HL-60/S4 treated with phorbol 12-myristate 13-acetate at 8.2 ng/mL for 4 days and 3 days (cell line): ENCODE measurements around the gene NRGN.

ENCODE experiments used
- in situ Hi-C: fragments of 300-500 bp; cut with MboI; formaldehyde crosslinking; loops from 2 replicates; pipeline ENCODE4 v1.15.0; 2022; ENCODE audit warnings: low sequenced_read_pairs

Gene NRGN

DNA sequence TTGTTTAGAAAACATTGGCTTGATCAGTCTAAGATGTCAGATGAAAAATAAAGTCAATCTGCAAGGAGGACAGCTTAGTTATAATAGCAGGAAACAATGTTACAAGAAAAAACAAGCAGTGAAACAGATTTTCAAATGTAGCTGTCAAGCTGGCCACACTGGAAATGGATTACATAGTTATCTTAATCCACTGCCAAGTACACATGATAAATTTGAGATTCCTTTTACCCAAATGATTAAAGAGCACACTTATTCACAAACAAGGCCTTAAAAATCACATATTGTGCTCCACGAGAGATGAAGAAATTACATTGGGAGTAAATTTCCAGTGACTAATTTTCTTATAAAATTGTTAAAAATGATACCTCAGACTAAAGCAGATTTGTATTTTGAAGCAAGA lies 39.8 kb downstream of the NRGN start:
- in situ Hi-C loops: no loop called here

DNA sequence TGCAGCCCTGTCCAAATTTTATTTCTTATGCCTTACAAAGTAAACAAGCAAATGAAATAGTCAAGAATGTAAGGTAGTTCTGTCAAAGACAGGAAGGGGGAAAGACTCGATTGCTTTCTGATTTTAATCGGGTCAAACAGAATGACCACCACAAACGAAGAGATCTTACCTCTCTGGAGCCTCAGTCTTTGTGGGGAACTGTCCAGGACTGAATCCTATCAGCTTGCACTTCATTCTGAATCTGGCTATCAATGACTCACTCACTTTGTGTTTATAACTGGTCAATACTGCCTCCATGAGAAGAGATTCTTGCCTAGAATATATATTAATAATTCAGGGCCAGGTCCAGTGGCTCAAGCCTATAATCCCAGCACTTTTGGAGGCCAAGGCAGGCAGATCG lies 43.3 kb downstream of the NRGN start:
- in situ Hi-C loops: no loop called here

DNA sequence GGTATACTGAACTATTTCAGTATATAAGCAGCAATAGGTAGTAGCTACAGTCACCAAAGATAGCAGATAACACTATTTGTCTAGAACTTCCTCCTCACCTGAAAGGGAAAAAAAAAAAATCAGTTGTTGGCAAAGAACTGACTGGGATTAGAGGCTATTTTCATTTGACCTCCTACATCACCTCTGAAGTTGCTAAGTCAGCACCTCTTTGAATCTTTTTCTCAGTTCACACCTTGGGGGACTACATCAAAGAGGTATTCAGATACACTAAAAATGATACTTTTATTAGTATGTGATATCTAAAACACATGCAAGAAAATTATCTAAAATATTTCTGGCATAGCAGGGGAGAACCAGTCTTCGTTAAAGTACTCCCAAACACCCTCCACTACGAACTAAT lies 44.3 kb downstream of the NRGN start:
- in situ Hi-C loops: no loop called here

DNA sequence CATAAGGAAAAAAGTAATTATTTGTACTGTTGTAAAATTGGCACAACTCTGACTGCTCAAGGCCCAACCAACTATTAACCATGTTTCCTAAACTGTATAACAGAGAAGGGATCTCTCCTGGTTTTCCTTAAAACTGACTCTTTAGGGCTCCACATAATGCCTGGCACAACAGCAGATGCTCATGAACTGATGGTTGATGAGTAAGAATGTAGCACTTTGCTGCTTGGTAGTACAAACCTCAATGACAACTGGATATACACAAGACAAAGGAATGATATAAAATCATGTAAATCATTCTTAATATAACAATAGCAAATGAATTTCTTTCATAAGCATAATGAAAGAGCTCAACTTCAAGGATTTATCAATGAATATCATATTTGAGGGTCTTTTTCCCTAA lies 48.8 kb downstream of the NRGN start:
- in situ Hi-C loops: no loop called here

DNA sequence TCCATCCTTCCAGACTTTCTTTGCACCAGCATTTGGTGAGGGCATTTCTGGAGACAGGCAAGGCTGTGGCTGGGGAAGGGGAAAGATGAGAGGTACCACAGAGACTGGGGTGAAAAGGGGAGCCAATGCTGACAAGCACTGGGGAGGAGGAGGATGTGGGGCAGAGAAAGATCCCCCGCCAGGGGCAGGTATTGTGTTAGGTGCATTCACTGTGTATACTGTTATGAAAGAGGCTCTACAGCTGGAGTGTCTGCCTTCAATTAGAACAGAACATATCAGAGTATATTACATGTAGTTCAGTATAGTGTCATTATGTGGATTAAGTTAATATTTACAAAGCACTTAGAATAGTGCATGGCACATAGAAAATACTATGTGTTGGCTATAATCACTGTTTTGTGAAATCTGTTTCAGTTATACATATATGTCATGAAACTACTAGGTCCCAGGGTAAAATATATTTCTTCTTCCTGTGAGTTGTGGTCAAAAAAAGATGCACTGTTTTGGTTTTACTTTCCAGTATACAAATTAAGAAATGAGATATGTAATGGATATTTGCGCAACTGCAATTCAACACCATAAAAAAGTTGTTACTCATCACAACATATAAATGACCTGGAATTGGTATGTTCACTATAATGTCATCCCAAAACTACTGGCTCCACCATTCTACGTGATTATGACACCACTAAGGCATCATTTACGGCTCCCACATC lies 52.0 kb downstream of the NRGN start:
- in situ Hi-C loops: no loop called here

DNA sequence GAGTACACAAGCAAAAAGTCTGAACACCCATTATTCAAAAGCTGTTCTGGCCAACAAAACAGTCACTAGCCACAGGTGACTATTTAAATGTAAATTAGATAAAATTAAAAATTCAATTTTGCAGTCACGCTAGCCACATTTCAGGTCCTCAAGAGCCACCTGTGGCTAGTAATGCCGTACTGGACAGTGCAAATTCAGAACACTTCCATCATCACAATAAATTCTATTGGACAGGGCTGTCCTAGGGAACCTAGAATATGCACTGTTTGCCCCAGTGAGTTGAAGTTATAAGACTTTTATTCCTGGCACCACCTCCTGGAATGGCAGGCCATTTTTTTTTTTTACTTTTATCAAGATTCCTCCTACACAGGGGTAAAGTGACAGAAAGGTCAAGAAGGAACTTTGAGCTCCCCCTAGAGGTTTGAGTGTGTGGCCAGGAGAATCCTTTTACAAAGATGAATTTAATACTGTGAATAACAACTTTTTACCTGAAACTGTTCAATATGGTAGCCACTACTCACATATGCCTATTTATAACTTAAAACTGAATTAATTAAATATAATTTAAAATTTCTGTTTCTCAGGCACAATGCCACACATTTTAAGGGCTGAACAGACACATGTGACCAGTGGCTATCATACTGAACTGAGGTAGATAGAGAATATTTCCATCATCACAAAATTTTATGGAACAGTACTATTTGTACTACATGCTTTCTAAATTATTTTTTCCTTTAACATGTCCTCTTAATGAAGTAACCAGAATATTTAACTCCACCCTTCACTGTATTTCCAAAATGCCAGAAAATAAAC lies 53.9 kb downstream of the NRGN start:
- in situ Hi-C loops: no loop called here

DNA sequence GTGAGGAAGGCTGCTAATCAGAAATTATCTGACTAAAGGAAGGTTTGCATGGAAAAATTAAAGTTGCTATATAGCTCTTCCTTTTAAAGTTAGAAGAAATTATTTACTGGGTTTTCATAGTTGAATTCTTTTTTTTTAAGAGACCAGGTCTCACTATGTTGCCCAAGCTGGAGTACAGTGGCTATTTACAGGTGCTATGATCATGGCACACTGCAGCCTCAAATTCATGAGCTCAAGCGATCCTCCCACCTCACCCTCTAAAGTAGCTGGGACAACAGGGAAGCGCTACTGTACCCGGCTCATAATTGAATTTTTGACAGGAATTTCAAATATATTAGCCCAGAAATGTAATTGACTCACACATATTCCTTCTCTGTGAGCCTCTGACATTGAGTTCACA lies 56.6 kb downstream of the NRGN start:
- in situ Hi-C loops: no loop called here
